Subcutaneous abdominal adipose tissue (tissue), 5 donors: Measurements from ENCODE around the gene ALOX15B.
"Not testable (repeated sequence)": the region's sequence is repeated elsewhere in the genome, so short reads cannot be mapped to it uniquely, and the experiment has no call there.

Source experiments
- H3K27ac ChIP-seq: one replicate; pipeline ENCODE4 v1.7.0; 2013; ENCODE audit warnings: low read depth, mild to moderate bottlenecking, inconsistent platforms, low read length, moderate library complexity
- H3K27me3 ChIP-seq, 5 donors: one replicate each; pipeline ENCODE4 v1.7.0; 2013; ENCODE audit warnings: low read length in 5 of 5, inconsistent platforms in 1 of 5; ENCODE audit not compliant: control insufficient read depth in 5 of 5, insufficient read depth in 4 of 5
- H3K36me3 ChIP-seq, 5 donors: one replicate each; pipeline ENCODE4 v1.7.0; 2013; ENCODE audit warnings: low read length in 5 of 5; ENCODE audit not compliant: control insufficient read depth in 5 of 5, insufficient read depth in 5 of 5
- H3K4me1 ChIP-seq, 5 donors: one replicate each; pipeline ENCODE4 v1.7.0; 2013; ENCODE audit warnings: low read length in 5 of 5, mild to moderate bottlenecking in 3 of 5, moderate library complexity in 1 of 5; ENCODE audit not compliant: control insufficient read depth in 5 of 5, insufficient read depth in 5 of 5
- H3K4me3 ChIP-seq, 5 donors: one replicate each; pipeline ENCODE4 v1.7.0; 2013; ENCODE audit warnings: low read length in 5 of 5, low read depth in 1 of 5
- H3K9ac ChIP-seq, 5 donors: one replicate each; pipeline ENCODE4 v1.7.0; 2013; ENCODE audit warnings: low read length in 5 of 5, mild to moderate bottlenecking in 4 of 5, moderate library complexity in 3 of 5
- H3K9me3 ChIP-seq, 5 donors: one replicate each; pipeline ENCODE4 v1.7.0; 2013; ENCODE audit warnings: low read length in 5 of 5; ENCODE audit not compliant: control insufficient read depth in 5 of 5
- donor health status: healthy.
- donor health status: healthy.
- donor health status: healthy.
- donor health status: healthy.
- donor health status: healthy.

Gene ALOX15B

DNA sequence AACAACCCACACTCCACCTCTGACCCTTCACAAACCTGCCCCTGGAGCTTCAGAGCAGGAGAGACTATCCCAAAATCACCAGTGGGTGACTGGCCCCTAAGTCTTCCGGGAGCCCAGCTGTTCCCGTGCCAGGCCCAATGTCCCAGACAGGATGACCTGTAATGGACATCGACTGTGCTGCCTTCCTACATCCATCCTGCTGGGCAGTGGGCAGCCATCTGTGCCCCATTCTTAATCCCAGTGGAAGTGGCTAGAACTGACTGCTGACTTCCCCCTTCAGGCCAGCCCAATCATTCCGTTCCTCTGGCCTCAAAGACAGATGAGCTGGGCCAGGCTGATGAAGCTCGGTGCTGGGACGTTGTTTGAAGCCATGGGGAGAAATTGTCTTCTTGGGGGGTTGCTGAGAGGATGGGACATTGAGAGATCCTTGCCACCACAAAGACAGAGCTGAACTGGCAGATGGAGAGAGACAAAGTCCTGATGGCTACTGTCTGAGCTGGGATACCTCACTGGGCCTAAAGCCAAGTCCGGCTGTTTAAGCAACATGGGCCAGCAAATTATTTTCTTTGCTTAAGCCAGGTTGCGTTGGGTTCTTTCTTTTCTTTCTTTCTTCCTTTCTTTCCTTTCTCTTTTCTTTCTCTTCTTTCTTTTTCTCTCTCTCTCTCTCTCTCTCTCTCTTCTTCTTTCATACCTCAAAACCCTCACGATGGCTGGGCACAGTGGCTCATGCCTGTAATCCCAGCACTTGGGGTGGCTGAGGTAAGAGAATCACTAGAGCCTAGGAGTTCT lies 17.9 kb upstream of the ALOX15B start:
- Histone ChIP-seq H3K4me1 (peaks cover 0 to 17% (median 14%) of the 10 kb centered on the region in 5 donors), H3K4me3 (no peak overlapping the region), H3K9ac (no peak overlapping the region)

DNA sequence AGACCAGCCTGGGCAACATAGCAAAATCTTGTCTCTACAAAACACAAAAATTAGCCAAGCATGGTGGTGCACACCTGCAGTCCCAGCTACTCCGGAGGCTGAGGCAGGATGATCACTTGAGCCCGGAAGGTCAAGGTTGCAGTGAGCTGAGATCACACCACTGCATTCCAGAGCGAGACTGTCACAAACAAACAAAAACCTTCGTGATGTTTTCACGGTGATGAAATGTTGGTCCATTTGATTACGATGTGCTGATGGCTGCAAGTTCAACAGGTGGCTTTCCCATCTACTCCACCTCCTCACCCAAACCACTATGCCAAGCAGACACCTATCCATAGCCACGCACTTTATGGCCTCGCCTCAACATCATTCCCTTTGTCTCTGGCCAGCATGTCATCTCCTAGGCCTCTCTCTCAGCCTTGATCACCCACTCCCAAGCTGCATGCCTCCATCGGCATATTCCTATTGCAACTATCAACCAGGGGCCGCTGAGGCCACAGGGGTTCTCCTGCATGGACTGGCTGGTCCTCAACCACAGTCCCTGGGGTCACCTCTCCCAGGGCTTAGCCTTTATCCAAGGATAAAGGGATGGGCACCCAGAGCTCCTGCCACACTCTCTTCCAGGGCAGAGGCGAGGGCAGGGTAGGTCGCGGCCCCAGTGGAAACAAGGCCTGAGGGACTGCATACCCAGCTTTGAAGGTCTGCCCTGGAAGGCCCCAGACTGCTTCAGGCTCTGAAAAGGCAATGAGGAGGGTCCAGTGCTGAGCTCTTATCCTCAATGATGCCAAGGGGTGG lies 17.1 kb upstream of the ALOX15B start:
- Histone ChIP-seq H3K9ac (no peak overlapping the region), H3K27me3 (peaks cover 0 to 7% (median 0%) of the 10 kb centered on the region in 5 donors), H3K36me3 (no peaks in the 10 kb centered on the region), H3K9me3 (no peaks in the 10 kb centered on the region), H3K4me1 (peaks cover 0 to 9% (median 6%) of the 10 kb centered on the region in 5 donors), H3K4me3 (no peak overlapping the region), H3K27ac (no peak overlapping the region)

More for the DNA sequence above, 17.9 kb upstream of the ALOX15B start:
- Histone ChIP-seq H3K27ac (no peak overlapping the region), H3K27me3 (peaks cover 0 to 12% (median 2%) of the 10 kb centered on the region in 5 donors), H3K9me3 (no peaks in the 10 kb centered on the region), H3K36me3 (no peaks in the 10 kb centered on the region)

DNA sequence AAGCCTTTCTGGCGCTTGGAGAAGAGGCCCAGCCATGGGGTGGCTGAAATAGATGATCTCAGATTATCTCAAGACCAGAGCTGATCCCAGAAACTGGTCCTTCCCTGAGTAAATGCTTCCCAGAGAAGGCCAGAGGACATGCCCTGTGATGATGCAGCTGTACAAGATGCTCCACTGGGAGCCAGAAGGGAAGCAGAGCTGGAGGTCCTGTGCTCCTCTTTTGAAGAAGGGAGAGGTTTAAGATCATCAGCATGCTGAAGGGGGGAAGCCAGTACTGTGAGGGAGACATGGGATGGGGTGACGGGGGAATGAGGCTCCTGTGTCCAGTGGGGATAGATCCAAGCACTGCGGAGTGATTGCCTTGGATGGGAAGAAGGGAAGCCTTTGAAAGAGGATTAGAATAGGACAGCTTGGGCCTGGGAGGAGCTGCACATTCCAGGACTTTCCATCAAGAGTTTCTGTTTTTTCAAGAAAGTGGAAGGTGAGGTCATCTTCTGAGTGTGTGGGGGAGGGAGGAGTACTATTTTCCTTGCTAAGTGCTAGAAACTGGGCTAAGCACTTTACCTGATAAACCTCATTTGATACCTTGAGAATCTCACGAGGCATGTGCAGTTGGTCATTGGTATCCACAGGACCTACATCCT lies 16.4 kb upstream of the ALOX15B start:
- Histone ChIP-seq H3K9ac (no peak overlapping the region), H3K9me3 (no peaks in the 10 kb centered on the region), H3K36me3 (no peaks in the 10 kb centered on the region), H3K4me3 (no peak overlapping the region), H3K27ac (no peak overlapping the region), H3K27me3 (peaks cover 0 to 5% (median 3%) of the 10 kb centered on the region in 5 donors), H3K4me1 (peaks cover 0 to 4% (median 0%) of the 10 kb centered on the region in 5 donors)

DNA sequence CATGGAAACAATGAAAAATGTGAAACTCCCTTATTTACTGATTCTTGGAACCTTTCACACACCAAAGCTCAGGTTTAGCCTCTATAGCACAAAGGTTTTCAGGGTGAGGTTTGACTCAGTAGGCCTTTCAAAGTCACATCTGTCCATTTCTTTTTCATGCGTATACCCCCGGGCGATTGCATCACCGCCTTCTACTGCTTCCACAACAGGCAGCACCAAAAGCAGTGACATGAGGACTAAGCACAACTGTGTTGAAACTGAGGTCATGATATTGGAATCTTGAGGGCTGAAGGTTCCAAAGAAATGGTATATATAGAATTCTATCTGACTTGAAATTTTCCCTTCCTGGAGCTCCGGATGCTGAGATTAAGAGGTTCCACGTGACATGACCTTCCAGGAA lies 14.7 kb upstream of the ALOX15B start:
- not testable (repeated sequence) for H3K4me3 ChIP-seq, H3K9me3 ChIP-seq, H3K36me3 ChIP-seq, H3K4me1 ChIP-seq, H3K27ac ChIP-seq, H3K9ac ChIP-seq
- peaks cover 6 to 19% (median 9%) of the 10 kb centered on the region in 5 donors for H3K27me3 ChIP-seq

DNA sequence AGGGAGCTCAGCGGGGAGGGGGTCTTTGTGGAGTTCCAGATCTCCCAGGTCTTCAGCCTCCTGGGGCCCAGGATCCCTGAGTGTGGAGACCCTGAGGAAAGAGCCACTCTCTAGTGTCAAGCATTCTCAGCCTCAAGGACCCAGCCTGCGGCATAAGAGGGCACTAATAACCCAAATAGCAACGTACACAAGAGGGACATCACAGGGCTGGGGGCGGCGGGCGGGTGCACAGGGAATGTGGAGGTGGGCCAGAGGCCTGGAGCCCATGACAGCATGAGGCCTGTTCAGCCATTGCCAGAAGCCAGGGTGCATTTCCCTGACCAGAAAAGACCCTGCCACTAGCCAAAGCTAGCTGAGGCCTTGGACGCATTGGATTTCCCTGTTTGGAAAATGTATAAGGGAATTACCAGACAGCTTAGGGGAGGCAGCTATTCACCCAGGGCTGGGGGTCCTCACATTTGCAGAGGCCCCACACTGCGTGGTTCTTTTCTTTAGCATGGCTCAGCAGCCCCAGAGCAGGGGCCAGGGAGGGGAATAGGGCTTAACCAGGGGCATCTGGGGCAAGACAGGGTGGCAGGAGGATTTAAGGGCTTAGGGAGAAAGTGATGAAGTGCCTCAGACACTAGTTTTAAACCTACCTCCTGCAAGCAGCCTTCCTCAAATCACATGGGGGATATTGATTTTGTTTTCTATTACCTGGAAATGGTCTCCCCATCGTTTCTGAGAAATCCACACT lies 13.5 kb upstream of the ALOX15B start:
- Histone ChIP-seq H3K9me3 (no peaks in the 10 kb centered on the region), H3K4me1 (peaks cover 0 to 4% (median 0%) of the 10 kb centered on the region in 5 donors), H3K27me3 (peaks cover 6 to 23% (median 12%) of the 10 kb centered on the region in 5 donors), H3K4me3 (no peak overlapping the region), H3K27ac (no peak overlapping the region), H3K9ac (no peak overlapping the region), H3K36me3 (no peaks in the 10 kb centered on the region)

DNA sequence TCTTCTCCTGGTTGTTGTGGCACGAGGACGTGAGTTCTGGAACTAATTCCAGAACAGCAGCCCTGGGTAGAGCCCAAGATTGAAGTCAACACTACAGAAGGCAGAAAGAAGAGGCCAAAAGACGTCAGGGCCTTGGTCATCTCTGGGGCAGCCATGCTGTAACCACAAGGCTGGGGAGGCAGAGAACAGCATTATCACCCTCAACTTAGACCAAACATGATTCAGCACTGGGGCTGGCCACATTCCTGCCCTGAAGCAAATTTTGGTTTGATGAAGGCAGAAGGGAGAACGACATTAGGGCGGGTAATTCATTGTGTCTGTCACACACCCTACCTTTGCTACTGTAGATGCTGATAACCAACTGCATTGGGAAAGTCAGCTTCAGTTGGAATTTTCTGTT lies 9.7 kb upstream of the ALOX15B start:
- Histone ChIP-seq H3K27me3 (peaks cover 4 to 23% (median 12%) of the 10 kb centered on the region in 5 donors), H3K4me1 (peaks cover 0 to 2% (median 0%) of the 10 kb centered on the region in 5 donors), H3K4me3 (no peak overlapping the region), H3K9ac (no peak overlapping the region), H3K9me3 (no peaks in the 10 kb centered on the region), H3K27ac (no peak overlapping the region), H3K36me3 (no peaks in the 10 kb centered on the region)

DNA sequence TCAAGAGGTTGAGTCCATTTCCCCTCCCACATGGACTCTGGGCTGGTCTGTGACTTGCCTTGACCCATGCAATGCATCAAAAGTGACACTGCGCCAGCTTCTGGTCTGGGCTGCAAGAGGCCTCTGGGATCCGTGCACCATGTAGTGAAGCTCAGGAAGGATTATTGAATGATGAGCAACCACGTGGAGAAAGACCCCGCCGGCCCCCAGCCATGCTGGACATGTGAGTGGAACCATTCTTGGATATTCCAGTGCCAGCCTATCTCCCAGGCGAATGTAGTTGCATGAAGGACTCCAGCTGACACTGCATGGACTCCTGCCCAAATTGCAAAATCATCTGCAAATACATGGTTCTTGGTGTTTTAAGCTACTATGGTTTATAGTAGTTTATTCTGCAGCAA lies 7.6 kb upstream of the ALOX15B start:
- H3K9me3 ChIP-seq, result no peaks in the 10 kb centered on the region
- peaks cover 4 to 27% (median 12%) of the 10 kb centered on the region in 5 donors for H3K27me3 ChIP-seq
- H3K36me3 ChIP-seq, result no peaks in the 10 kb centered on the region
- no peak overlapping the region for H3K9ac ChIP-seq
- H3K4me1 ChIP-seq, result no peaks in the 10 kb centered on the region
- H3K27ac ChIP-seq, result no peak overlapping the region
- no peak overlapping the region for H3K4me3 ChIP-seq

DNA sequence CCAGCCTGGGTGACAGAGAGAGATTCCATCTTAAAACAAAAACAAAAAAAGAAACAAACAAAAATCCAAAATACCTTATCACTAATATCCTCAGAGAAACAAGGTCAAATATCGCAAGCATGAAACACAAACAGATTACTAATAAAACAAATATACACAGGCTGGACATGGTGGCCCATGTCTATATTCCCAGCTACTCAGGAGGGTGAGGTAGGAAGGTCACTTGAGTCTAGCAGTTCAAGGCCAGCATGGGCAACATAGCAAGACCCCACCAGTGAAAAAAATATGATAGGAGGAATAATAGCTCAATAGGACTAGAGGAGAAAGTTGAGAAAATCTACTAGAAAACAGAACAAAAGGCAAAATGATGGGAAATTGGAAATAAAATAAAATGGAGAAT lies 6.9 kb upstream of the ALOX15B start:
- H3K27ac ChIP-seq, result no peak overlapping the region
- no peak overlapping the region for H3K9ac ChIP-seq
- H3K4me3 ChIP-seq, result no peak overlapping the region
- H3K27me3 ChIP-seq, result peaks cover 4 to 27% (median 12%) of the 10 kb centered on the region in 5 donors
- H3K36me3 ChIP-seq, result no peaks in the 10 kb centered on the region
- no peaks in the 10 kb centered on the region for H3K4me1 ChIP-seq
- H3K9me3 ChIP-seq, result no peaks in the 10 kb centered on the region

DNA sequence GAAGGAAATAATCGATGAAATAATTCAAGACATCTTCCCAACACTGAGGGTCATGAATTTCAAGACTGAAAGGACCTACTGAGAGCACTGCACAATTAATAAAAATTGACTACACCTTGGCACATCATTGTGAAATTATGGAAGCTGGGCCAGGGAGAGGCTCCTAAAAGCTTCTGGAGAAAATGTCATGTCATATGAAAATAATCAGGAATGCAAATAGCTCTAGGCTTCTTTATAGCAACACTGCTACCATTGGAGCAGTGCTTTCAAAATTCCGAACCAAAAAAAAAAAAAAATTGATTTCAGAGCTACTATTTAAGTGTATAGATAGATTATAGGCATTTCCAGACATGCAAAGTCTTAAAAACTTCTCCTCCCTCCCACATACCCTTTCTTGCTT lies 6.4 kb upstream of the ALOX15B start:
- Histone ChIP-seq H3K9me3 (no peaks in the 10 kb centered on the region), H3K4me3 (no peak overlapping the region), H3K27me3 (peaks cover 8 to 26% (median 14%) of the 10 kb centered on the region in 5 donors), H3K9ac (no peak overlapping the region), H3K4me1 (no peaks in the 10 kb centered on the region), H3K36me3 (no peaks in the 10 kb centered on the region), H3K27ac (no peak overlapping the region)
